Measurements from ENCODE around the gene CAPS.

Gene CAPS

GRCh38 chr19:5914946-5915781 is 1.1 kb downstream of the CAPS start:
- no peak for DNase-seq

- DNase-seq = no peak
These were observed 1.7 kb downstream of the CAPS start for GRCh38 chr19:5915782-5916165.

GRCh38 chr19:5916181-5916708 is 2.2 kb downstream of the CAPS start:
- no peak for DNase-seq

- DNase-seq = no peak
These were observed 3.5 kb downstream of the CAPS start for GRCh38 chr19:5917431-5918107.

GRCh38 chr19:5918463-5919079 is 4.5 kb downstream of the CAPS start:
- DNase-seq = no peak

- no peak for DNase-seq
These were observed 7.6 kb downstream of the CAPS start for GRCh38 chr19:5921516-5922160.

GRCh38 chr19:5922161-5922545 is 8.1 kb downstream of the CAPS start:
- no peak for DNase-seq

GRCh38 chr19:5923356-5923755 is 9.3 kb downstream of the CAPS start:
- no peak for DNase-seq

- no peak for DNase-seq
These were observed 11.9 kb downstream of the CAPS start for GRCh38 chr19:5925830-5926427.

- no peak for DNase-seq
These were observed 12.8 kb downstream of the CAPS start for GRCh38 chr19:5926641-5927440.

GRCh38 chr19:5927441-5927821 is 13.4 kb downstream of the CAPS start:
- DNase-seq = no peak

GRCh38 chr19:5929179-5929578 is 15.1 kb downstream of the CAPS start:
- no peak for DNase-seq

- no peak for DNase-seq
These were observed 15.6 kb downstream of the CAPS start for GRCh38 chr19:5929625-5930024.

GRCh38 chr19:5931251-5931650 is 17.2 kb downstream of the CAPS start:
- no peak for DNase-seq

GRCh38 chr19:5932146-5932545 is 18.1 kb downstream of the CAPS start:
- no peak for DNase-seq

- DNase-seq = no peak
These were observed 18.7 kb downstream of the CAPS start for GRCh38 chr19:5932609-5933262.

GRCh38 chr19:5933391-5934068 is 19.5 kb downstream of the CAPS start:
- no peak for DNase-seq

- no peak for DNase-seq
These were observed 20.0 kb downstream of the CAPS start for GRCh38 chr19:5934069-5934401.

- DNase-seq = no peak
These were observed 20.9 kb downstream of the CAPS start for GRCh38 chr19:5934774-5935472.

All from activated gamma-delta T cell treated with Interleukin-2 at 50 U/mL for 16 hours (primary cell).